GM18502 (cell line): ENCODE measurements around the gene ZNF385B.

Experiments used
- ATAC-seq: cut with Tn5 transposase; IDR thresholded peaks from one replicate; pipeline ENCODE4 v1.9.1; 2021; ENCODE audit warnings: mild to moderate bottlenecking; ENCODE audit not compliant: unreplicated experiment, poor library complexity

Gene ZNF385B

GRCh38 chr2:179532863-179533278 lies 328.5 kb downstream of the ZNF385B start:
- no peak for ATAC-seq

GRCh38 chr2:179528576-179529069 lies 332.8 kb downstream of the ZNF385B start:
- no peak for ATAC-seq

- no peak for ATAC-seq
Measured at GRCh38 chr2:179525340-179525739, 336.1 kb downstream of the ZNF385B start.

GRCh38 chr2:179524809-179525339 lies 336.5 kb downstream of the ZNF385B start:
- ATAC-seq: no peak

GRCh38 chr2:179521944-179522343 lies 339.5 kb downstream of the ZNF385B start:
- no peak for ATAC-seq

- ATAC-seq: no peak
Measured at GRCh38 chr2:179518830-179519229, 342.6 kb downstream of the ZNF385B start.

GRCh38 chr2:179513181-179513580 lies 348.2 kb downstream of the ZNF385B start:
- ATAC-seq: no peak

- ATAC-seq: no peak
Measured at GRCh38 chr2:179512281-179513035, 349.0 kb downstream of the ZNF385B start.

GRCh38 chr2:179511105-179511789 lies 350.2 kb downstream of the ZNF385B start:
- no peak for ATAC-seq

GRCh38 chr2:179495315-179495714 lies 366.1 kb downstream of the ZNF385B start:
- ATAC-seq: no peak

- ATAC-seq: no peak
Measured at GRCh38 chr2:179488563-179488962, 372.8 kb downstream of the ZNF385B start.

- ATAC-seq: no peak
Measured at GRCh38 chr2:179487010-179487731, 374.2 kb downstream of the ZNF385B start.

- no peak for ATAC-seq
Measured at GRCh38 chr2:179483131-179483530, 378.3 kb downstream of the ZNF385B start.

- no peak for ATAC-seq
Measured at GRCh38 chr2:179479947-179480346, 381.5 kb downstream of the ZNF385B start.

GRCh38 chr2:179478771-179479170 lies 382.6 kb downstream of the ZNF385B start:
- no peak for ATAC-seq

GRCh38 chr2:179470992-179471391 lies 390.4 kb downstream of the ZNF385B start:
- no peak for ATAC-seq

GRCh38 chr2:179470089-179470488 lies 391.3 kb downstream of the ZNF385B start:
- ATAC-seq: no peak

- no peak for ATAC-seq
Measured at GRCh38 chr2:179467960-179468359, 393.5 kb downstream of the ZNF385B start.

GRCh38 chr2:179467111-179467510 lies 394.3 kb downstream of the ZNF385B start:
- ATAC-seq: no peak

- ATAC-seq: no peak
Measured at GRCh38 chr2:179461420-179461819, 400.0 kb downstream of the ZNF385B start.
